GM19468 (cell line): ENCODE measurements around the gene DHX8.
"Not testable (repeated sequence)": the region's sequence is repeated elsewhere in the genome, so short reads cannot be mapped to it uniquely, and the experiment has no call there.

Source experiments
- ATAC-seq: cut with Tn5 transposase; IDR thresholded peaks from one replicate; pipeline ENCODE4 v1.9.1; 2021; ENCODE audit warnings: mild to moderate bottlenecking, moderate library complexity, moderate number of reproducible peaks; ENCODE audit not compliant: unreplicated experiment; ENCODE audit errors: extremely low read depth

DHX8 gene

DNA sequence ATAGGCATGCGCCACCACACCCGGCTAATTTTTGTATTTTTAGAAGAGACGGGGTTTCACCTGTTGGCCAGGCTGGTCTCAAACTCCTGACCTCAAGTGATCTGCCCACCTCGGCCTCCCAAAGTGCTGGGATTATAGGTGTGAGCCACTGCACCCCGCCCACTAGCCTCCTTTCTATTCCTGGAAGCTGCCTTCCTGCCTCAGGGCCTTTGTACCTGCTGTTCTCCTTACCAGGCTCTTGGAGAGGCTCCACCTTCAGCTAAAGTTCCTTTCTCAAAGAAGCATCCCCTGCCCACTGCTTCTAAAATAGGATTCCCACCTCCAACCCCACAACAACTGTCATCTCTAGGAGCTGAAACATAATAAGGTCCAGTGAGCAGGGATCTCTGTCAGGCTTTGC, 23.9 kb upstream of the DHX8 start:
- ATAC-seq: not testable (repeated sequence)

DNA sequence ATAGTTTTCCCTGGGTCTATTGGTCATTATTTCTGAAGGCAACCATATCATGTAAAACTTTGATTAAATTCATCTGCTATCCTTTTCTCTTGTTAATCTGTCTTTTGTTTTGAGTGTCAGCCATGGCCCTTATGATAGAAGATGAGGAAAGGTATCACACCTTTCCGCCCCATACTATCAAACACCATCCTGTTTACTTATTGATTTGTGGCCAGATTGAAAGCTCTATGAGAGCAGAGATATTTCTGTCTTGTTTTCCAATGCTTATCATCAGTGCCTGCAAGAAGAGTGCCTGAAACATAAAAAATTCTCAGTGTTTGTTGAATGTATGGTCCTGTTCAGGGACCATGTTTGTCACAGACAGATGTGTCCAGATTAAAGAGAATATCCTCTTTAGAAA, 22.6 kb upstream of the DHX8 start:
- no peak for ATAC-seq

DNA sequence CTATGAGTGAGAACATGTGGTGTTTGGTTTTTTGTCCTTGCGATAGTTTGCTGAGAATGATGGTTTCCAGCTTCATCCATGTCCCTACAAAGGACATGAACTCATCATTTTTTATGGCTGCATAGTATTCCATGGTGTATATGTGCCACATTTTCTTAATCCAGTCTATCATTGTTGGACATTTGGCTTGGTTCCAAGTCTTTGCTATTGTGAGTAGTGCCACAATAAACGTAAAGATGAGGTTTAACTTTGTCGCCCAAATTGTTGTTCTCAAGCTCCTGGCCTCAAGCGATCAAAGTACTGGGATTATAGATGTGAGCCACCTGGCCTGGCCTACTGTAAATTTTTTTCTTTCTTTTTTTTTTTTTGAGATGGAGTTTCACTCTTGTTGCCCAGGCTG, 21.2 kb upstream of the DHX8 start:
- not testable (repeated sequence) for ATAC-seq

DNA sequence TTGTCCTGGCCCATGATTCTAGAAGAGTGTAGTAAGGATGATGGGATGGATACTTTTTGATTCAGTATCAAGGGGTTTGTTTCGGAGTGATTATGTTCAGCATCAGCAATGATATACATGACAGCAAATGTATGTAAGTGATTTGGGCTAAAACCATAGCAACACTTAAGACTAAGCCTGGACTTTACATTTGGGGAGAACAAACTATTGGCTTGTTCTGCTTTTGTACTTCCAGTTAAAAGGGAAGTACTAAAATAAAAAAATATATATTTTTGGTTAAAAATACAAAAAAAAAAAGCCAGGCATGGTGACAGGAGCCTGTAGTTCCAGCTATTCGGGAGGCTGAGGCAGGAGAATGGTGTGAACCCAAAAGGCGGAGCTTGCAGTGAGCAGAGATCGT, 20.5 kb upstream of the DHX8 start:
- ATAC-seq: no peak

DNA sequence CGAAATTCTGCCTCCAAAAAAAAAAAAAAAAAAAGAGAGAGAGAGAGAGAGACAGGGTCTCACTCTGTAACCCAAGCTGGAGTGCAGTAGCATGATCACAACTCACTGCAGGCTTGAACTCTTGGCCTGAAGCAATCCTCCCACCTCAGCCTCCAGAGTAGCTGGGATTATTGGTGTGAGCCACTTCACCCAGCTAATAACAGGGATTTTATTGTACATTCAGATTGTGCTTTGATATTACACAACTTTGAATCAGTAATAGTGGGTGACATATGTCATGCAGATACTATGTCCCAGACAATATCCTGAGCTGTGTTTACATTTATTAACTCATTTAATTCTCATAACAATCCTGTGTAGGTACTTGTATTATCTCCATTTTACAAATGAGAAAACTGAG, 19.7 kb upstream of the DHX8 start:
- ATAC-seq: no peak

DNA sequence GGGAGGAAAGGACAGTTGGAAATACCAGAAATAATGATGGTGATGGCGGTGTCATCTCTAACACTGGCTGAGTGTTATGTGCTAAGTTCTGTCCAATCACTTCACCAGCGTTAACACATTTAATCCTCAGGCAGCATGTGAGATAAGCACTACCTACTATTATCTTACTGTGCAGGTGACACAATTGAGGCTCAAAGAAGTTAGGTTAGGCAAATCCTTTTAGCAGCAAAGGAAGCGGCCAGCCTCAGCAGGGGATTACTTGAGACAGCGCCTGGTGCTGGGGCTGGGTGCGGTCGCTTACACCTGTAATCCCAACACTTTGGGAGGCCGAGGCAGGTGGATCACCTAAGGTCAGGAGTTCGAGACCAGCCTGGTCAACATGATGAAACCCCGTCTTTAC, 18.7 kb upstream of the DHX8 start:
- ATAC-seq: no peak

DNA sequence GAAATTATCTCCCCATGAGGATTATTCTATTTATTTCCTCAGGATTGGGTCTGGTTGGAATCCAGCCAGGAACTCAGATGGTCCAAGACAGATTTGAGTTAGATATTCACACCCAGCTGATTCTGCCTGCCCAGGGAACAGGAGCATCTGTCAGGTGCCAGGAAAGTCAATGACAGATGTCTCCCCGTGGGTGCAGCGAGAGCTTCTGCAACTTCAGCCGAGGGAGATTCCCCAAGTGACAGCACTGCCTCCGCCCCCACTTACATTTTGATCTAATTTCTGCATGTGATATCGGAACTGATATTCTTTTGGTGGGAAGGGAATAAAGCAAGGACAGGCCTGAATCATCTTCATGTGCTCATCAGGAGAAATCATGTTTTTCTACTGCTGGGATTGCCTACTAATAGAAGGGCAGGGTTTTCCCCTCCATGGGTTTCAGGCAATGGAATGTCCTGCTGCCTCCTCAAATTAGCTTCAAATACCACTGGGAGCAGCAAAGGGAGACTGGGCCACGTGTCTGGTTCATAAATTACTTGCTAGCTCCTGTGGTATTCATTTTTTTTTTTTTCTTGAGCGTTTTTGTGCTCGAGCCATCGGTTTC, 15.7 kb upstream of the DHX8 start:
- ATAC-seq: no peak

DNA sequence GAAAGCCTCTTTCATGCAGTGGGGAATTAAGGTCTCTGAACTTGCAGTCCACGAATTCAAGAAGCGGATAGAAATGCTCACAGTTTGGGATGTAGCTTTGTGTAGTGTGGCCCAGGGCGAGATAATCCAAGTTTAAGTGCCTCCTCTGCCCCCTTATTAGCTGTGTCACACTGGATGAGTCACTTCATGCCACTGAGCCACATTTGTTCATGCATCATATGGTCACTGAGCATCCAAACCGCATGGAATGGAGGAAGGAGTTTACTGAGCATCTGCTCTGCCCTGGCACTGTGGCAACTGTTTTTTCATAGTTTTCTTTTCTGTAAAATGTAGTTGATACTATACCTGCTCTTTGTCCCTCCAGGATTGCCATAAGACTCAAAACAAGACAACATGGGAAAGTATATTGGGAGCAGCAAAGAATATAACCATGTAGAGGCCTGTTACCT, 15.1 kb upstream of the DHX8 start:
- no peak for ATAC-seq

DNA sequence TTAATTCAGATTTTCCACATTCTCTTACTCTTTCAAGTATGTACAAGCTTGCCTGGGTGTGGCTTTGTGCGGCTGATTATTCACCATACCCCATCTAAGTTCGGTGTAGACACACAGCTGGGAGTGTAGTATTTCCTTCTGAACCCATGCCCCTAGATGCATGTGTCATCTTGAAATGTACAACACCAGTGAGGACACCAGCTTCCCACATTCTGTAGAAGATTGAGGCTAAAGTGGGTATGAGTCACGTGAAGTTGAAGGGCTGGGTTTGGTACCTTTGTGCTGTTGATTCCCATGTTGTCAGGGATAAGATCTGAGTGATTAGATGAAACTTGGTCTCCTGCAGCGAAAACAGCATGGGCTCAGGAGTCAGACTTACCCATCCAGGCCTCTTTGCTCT, 14.6 kb upstream of the DHX8 start:
- ATAC-seq: no peak

DNA sequence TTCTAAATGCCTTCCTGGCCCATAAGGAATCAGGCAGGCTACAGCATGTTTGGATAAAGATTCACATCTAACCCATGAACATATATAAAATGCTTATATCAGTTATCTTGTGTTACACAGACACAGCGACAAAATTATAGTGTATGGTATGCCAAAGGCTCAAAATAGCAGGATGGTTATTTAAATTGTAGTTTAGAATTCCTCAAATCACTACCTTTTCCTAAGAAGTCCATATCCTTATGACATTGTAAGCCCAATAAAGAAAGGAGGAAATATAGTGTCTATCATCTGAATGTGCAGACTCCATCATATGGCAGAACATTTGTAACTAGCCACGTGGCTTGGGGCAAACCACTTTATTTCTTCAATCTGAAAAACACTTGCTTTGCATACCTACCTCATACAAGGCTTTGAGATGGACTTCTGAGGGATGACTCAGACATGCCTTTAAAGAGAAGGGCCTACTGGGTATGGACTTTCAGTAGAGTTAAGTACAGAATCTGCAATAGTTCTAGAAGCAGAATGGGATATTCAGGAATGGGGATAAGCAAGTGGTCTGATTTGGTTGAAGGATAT, 12.1 kb upstream of the DHX8 start:
- ATAC-seq: no peak

DNA sequence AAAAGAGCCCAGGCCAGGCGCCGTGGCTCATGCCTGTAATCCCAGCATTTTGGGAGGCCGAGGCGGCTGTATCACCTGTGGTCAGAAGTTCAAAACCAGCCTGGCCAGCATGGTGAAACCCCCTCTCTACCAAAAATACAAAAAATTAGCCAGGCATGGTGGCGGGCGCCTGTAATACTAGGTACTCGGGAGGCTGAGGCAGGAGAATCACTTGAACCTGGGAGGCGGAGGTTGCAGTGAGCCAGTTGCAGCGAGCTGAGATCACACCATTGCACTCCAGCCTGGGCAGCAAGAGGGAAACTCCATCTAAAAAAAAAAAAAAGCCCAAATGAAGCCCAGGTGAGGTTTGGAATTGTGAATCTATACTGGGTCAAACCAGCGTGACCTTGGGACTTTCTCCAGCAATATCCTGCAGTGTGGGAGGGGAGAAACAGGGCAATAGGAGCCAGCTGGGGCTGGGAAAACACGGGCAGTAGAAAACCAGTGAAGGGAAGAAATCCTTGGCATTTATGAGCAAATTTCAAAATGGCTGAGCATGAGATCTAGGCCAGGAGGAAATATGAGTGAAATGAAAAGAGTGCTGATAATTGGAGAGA, 8.2 kb upstream of the DHX8 start:
- no peak for ATAC-seq

DNA sequence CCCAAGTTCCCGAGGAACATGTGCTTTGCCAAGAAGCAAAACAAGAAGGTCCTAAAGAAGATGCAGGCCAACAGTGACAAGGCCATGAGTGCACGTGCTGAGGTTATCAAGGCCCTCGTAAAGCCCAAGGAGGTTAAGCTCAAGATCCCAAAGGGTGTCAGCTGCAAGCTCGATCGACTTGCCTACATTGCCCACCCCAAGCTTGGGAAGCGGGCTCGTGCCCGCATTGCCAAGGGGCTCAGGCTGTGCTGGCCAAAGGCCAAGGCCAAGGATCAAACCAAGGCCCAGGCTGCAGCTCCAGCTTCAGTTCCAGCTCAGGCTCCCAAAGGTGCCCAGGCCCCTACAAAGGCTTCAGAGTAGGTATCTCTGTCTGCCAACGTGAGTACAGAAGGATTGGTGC, 7.5 kb upstream of the DHX8 start:
- ATAC-seq: not testable (repeated sequence)

DNA sequence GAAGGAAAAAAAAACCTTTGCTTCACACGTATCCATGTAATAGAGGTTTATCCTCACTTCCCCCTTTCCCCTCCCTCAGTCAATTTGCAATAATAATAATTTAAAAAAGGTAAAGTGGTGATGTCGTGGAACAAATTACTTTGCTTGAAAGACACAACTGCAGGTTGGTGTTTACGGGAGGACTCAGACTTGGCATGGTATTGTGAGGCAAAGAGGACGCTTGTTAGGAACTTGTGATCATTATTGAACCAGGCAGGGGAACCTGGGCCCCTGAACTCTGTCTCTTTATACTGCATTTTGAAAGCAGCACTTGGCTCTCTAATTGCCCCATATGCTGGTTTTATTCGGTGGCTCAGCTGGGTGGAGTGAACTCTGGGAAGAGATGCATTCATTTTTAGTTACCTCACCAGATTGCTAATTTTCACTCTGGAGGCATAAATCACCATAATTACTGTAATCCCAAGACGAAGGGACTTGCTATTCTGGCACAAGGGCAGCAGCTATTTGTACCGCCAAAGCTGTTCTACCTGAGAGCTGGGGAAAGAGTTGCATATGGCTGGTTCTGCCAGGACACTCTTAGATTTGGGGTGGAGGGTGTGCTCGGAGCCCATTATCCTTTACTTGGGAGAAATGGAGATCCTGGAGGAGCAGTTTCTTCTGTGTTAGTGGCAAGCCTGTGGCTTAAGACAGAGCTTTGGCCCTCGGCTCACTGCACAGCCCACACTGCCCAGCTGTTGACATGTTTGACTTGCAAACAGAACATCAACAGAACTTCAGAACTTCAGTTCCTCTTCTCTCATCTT, 5.7 kb upstream of the DHX8 start:
- ATAC-seq: no peak

DNA sequence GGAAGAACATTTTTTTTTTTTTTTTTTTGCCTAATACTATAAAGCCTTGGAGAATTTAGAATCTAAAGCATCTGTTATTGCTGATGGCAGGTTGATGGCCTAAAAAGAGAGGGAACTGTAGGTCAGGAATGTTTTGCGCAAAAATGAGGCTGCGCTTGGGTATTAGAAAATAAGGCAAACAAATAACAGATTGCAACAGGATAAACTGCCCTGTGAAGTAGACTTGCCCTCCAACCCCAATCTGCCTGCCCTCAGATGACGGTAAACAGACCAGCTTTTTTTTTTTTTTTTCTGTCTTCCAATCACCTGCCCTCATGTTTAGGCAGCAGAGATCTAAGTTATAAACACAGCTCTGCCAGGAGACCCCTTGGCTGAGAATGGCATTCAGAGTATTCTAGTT, 3.8 kb upstream of the DHX8 start:
- ATAC-seq: no peak

DNA sequence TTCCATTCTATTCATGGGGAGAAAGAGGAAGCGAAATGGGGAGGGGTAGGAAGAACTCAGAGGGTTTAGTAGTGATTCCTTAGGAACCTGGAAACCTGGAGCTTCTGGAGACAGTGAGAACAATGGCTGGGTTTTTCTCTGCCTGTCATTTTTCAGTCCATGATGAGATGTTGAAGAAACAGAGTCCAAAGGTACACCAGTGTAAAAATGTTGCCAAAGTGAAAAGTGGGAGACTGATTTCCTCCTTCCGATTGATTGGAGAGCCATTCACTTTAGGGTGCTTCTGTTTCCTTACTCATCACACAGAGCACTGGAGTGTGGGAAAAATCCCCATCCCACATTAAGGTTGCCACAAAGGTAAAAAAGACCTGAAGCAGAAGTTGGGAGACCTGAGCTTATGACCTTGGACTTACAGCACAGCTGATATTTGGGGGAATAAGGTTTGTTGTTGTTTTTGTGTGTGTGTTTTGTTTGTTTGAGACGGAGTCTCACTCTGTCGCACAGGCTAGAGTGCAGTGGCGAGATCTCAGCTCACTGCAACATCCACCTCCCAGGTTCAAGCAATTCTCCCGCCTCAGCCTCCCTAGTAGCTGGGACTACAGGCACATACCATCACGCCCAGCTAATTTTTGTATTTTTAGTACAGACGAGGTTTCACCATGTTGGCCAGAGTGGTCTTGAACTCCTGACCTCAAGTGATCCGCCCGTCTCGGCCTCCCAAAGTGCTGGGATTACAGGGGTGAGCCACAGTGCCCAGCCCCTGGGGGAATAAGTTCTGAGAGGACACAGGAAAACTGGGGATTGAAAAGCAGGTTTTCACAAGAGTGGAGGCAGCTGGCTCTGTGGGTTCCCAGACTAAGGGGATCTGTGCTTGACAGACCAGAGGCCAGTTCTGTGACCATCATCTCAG, 1.4 kb upstream of the DHX8 start:
- no peak for ATAC-seq

DNA sequence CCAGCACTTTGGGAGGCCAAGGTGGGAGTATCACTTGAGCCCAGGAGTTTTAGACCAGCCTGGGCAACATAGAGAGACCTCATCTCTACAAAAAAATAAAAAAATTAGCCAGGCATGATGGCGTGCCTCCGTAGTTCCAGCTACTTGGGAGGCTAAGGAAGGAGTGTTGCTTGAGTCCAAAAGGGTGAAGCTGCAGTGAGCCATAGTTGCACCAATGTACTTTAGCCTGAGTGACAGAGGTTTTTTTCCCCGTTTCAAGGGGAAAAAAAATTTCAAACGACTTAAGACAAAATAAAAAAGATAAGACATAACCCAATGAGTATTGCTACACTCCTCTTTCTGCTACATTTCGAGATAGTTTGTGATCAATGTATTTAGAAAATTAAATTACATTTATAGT, 6.8 kb downstream of the DHX8 start:
- ATAC-seq: no peak

DNA sequence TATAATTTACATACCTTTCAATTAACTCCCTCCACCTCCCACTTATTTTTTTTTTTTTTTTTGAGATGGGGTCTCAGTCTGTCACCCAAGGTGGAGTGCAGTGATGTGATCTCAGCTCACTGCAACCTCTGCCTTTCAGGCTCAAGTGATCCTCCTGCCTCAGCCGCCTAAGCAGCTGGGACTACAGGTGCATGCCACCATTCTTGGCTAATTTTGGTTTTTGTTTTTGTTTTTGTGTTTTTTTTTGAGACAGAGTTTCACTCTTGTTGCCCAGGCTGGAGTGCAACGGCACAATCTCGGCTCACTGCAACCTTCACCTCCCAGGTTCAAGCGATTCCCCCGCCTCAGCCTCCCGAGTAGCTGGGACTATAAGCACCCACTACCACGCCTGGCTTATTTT, 25.7 kb downstream of the DHX8 start:
- not testable (repeated sequence) for ATAC-seq

DNA sequence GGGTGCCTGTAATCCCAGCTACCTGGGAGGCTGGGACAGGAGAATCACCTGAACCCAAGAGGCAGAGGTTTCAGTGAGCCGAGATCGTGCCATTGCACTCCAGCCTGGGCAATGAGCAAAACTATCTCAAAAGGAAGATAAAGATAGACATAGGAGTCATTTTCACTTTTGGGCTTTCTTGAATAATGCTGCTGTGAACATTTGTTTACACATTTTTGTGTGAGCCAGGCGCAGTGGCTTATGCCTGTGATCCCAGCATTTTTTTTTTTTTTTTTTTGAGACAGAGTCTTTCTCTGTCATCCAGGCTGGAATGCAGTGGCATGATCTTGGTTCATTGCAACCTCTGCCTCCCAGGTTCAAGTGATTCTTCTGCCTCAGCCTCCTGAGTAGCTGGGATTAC, 27.4 kb downstream of the DHX8 start:
- ATAC-seq: not testable (repeated sequence)

DNA sequence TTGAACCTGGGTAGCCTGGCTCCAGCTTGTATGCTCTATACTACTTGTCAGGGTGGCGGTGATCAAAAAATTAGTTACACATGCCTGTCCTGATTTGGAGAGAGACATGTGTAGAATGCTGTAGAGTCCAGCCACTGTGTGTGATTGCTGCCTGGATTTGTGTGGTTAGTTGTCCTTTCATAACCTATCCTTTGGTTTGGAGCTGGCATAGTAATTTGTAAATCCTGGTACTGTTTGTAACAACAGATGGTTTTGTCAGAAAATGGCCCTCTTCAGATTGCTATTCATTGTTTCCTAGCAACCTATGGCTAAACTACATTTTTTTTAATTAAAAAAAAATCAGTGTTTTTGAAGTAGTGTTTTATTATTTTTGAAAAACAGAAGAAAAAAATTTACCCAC, 31.9 kb downstream of the DHX8 start:
- no peak for ATAC-seq

DNA sequence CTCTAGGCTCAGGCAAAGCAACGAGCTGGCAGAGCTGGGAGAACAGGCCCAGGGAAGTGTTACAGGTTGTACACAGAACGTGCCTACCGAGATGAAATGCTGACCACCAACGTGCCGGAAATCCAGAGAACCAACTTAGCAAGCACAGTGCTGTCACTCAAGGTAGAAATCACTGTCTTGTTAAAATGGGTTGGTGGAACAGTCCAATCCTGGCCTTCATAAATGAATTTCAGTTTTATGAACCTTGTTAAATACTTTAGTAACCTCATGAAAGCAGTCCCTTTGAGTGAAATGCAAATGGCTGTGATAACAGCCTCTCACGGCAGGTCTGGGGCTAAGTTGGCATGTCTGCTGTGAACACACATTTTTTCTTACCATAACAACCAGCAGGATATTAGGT, 33.4 kb downstream of the DHX8 start:
- ATAC-seq: no peak
